Uterus (tissue), 2 donors: Measurements from ENCODE around the gene MYO9A.

ENCODE experiments used
- POLR2A ChIP-seq, 2 donors: fragments of 450-650 bp; IDR thresholded peaks; one replicate each; pipeline ENCODE4 v1.6.1; 2016; ENCODE audit warnings: antibody characterized with exemption in 2 of 2, mild to moderate bottlenecking in 1 of 2, moderate library complexity in 1 of 2
- TF ChIP-seq, protein P1 (sequence below), 4 experiments: fragments of 200-600 bp in 2 of 4; fragments of 450-650 bp in 2 of 4; sonication (generic) in 2 of 4; IDR thresholded peaks; one replicate each; pipeline ENCODE4 v1.5.1; 2016 to 2019; ENCODE audit warnings: antibody characterized with exemption in 4 of 4, mild to moderate bottlenecking in 2 of 4, moderate library complexity in 1 of 4

DNA sequence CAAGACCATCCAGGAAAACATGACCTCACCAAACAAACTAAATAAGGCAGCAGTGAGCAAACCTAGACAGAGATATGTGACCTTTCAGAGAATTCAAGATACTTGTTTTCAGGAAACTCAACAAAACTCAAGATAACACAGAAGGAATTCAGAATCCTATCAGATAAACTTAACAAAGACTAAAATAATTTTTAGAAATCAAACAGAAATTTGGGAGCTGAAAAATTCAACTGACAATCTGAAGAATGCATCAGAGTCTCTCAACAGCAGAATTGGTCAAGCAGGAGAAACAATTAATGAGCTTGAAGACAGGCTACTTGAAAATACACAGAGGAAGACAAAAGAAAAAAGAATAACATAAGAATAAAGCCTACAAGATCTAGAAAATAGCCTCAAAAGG, 55.6 kb downstream of the MYO9A start:
- TF ChIP-seq, protein P1, sequence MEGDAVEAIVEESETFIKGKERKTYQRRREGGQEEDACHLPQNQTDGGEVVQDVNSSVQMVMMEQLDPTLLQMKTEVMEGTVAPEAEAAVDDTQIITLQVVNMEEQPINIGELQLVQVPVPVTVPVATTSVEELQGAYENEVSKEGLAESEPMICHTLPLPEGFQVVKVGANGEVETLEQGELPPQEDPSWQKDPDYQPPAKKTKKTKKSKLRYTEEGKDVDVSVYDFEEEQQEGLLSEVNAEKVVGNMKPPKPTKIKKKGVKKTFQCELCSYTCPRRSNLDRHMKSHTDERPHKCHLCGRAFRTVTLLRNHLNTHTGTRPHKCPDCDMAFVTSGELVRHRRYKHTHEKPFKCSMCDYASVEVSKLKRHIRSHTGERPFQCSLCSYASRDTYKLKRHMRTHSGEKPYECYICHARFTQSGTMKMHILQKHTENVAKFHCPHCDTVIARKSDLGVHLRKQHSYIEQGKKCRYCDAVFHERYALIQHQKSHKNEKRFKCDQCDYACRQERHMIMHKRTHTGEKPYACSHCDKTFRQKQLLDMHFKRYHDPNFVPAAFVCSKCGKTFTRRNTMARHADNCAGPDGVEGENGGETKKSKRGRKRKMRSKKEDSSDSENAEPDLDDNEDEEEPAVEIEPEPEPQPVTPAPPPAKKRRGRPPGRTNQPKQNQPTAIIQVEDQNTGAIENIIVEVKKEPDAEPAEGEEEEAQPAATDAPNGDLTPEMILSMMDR (IDR thresholded peaks at IDR 0.05), result no peak
- no peak for TF ChIP-seq POLR2A (IDR thresholded peaks at IDR 0.05)
